CD4-positive, alpha-beta memory T cell (primary cell): ENCODE data around the gene SMDT1. TPM values are rescaled to one million over a fixed set of nuclear protein-coding genes. Genes with fewer than 3 reads are reported as not detected.

ENCODE experiments used
- CTCF ChIA-PET: fragments of 350-600 bp; sonication (Branson Sonifier 250); formaldehyde crosslinking; loops from one replicate; lab custom pipeline; 2021; ENCODE audit warnings: inconsistent platforms; ENCODE audit not compliant: partially characterized antibody; lab: Charles Lee
- POLR2A ChIA-PET: fragments of 350-600 bp; sonication (Branson Sonifier 250); formaldehyde crosslinking; loops from one replicate; lab custom pipeline; 2021; ENCODE audit not compliant: partially characterized antibody; lab: Charles Lee
- DNase-seq, 5 donors: peaks; one replicate each; pipeline versions ENCODE4 v3.0.0 to v3.0.0-alpha.2; 2020 to 2022; ENCODE audit warnings: mixed read lengths in 1 of 5
- H3K27ac ChIP-seq: one replicate; pipeline ENCODE4 v1.7.0; 2013; ENCODE audit warnings: low read depth, low read length
- H3K27me3 ChIP-seq: 2 replicates; pipeline ENCODE4 v1.7.0; 2013; ENCODE audit warnings: mild to moderate bottlenecking, low read length, moderate library complexity; ENCODE audit not compliant: insufficient read depth
- H3K36me3 ChIP-seq: 2 replicates; pipeline ENCODE4 v1.7.0; 2013; ENCODE audit warnings: mild to moderate bottlenecking, low read length, moderate library complexity; ENCODE audit not compliant: insufficient read depth
- H3K4me1 ChIP-seq: 2 replicates; pipeline ENCODE4 v1.7.0; 2013; ENCODE audit warnings: mild to moderate bottlenecking, low read length, moderate library complexity; ENCODE audit not compliant: insufficient read depth
- H3K4me3 ChIP-seq, 2 donors: one replicate each; pipeline ENCODE4 v1.7.0; 2013; ENCODE audit warnings: low read length in 2 of 2, mild to moderate bottlenecking in 1 of 2
- H3K9me3 ChIP-seq, 2 donors: one replicate each; pipeline ENCODE4 v1.7.0; 2013; ENCODE audit warnings: low read length in 2 of 2, control low read depth in 1 of 2; ENCODE audit not compliant: control insufficient read depth in 1 of 2
- H3K27ac Mint-ChIP-seq, 7 donors: one replicate each; pipeline ENCODE4 v1.8.0; 2020 to 2021; ENCODE audit warnings: mixed read lengths in 7 of 7, mild to moderate bottlenecking in 6 of 7, inconsistent platforms in 3 of 7, moderate library complexity in 3 of 7
- H3K27me3 Mint-ChIP-seq, 2 donors: one replicate each; pipeline ENCODE4 v1.8.0; 2020 to 2021; ENCODE audit warnings: mixed read lengths in 2 of 2
- H3K36me3 Mint-ChIP-seq, 2 donors: one replicate each; pipeline ENCODE4 v1.8.0; 2020 to 2021; ENCODE audit warnings: mixed read lengths in 2 of 2, inconsistent platforms in 1 of 2, mild to moderate bottlenecking in 1 of 2
- H3K4me1 Mint-ChIP-seq, 4 donors: one replicate each; pipeline ENCODE4 v1.8.0; 2020 to 2021; ENCODE audit warnings: mixed read lengths in 4 of 4, mild to moderate bottlenecking in 1 of 4
- H3K4me3 Mint-ChIP-seq, 8 donors: one replicate each; pipeline ENCODE4 v1.8.0; 2020 to 2021; ENCODE audit warnings: mixed read lengths in 8 of 8, mild to moderate bottlenecking in 7 of 8, moderate library complexity in 6 of 8, inconsistent platforms in 3 of 8
- H3K9me3 Mint-ChIP-seq, 8 donors: one replicate each; pipeline ENCODE4 v1.8.0; 2020 to 2021; ENCODE audit warnings: mixed read lengths in 8 of 8, mild to moderate bottlenecking in 5 of 8, inconsistent platforms in 3 of 8, moderate library complexity in 1 of 8
- intact Hi-C: fragments of 100-400 bp; cut with micrococcal nuclease; formaldehyde crosslinking; loops from one replicate; pipeline ENCODE4 v1.15.1; 2023
- polyA plus RNA-seq, 2 donors: library from polyadenylated mRNA; unstranded; fragments of 300-500 nt; fragmentation: Illumina TruSeq; gene quantifications; one replicate each; pipeline ENCODE4 v1.2.3, GENCODE V29; 2021
- total RNA-seq, 2 experiments: library from RNA; stranded (reverse); gene quantifications; one replicate each; pipeline ENCODE4 v1.2.3, GENCODE V29; 2021

SMDT1 gene
- total and polyA plus RNA-seq, 4 experiments from 2014 or later: 101 to 279 (median 139) TPM

GRCh38 chr22:42074846-42075676 is 4.4 kb upstream of the SMDT1 start:
- intact Hi-C loops: loop anchor here (5.0 to 10.0 kb wide), 3 partner anchors 108 to 540 kb away; partner anchors contain the start of genes POLDIP3, SEPTIN3 and SNU13
- Histone ChIP-seq H3K9me3 (no peaks in the 10 kb centered on the region), H3K27ac (peak overlapping the region; percentile 57), H3K27me3 (no peaks in the 10 kb centered on the region), H3K36me3 (no peaks in the 10 kb centered on the region), H3K4me3 (no peak overlapping the region), H3K4me1 (peaks cover 43% of the 10 kb centered on the region)
- Mint-ChIP-seq H3K27ac (peak overlapping the region in 6 of 7 donors; percentile 30 to 89 (median 70)), H3K4me1 (peaks cover 17 to 58% (median 39%) of the 10 kb centered on the region in 4 donors), H3K9me3 (no peaks in the 10 kb centered on the region), H3K27me3 (no peaks in the 10 kb centered on the region), H3K4me3 (peak overlapping the region; percentile 62 to 81 (median 70)), H3K36me3 (peaks cover 3 to 8% of the 10 kb centered on the region in 2 donors)
- ChIA-PET POLR2A (interaction anchor here (0.9 to 1.7 kb wide), 8 partner anchors 10 to 539 kb away, joined by 3 to 17 read pairs (median 6); partner anchors contain the start of genes NDUFA6, POLDIP3, SNU13 and SREBF2), CTCF (interaction anchor here (0.6 to 1.8 kb wide), 5 partner anchors 9 to 128 kb away, joined by 3 to 11 read pairs (median 6); partner anchors contain the start of genes CENPM, NDUFA6 and WBP2NL)
- no peak for DNase-seq

- no peaks in the 10 kb centered on the region for H3K9me3 Mint-ChIP-seq
- H3K27me3 Mint-ChIP-seq: no peaks in the 10 kb centered on the region
- H3K4me1 Mint-ChIP-seq: peaks cover 17 to 59% (median 35%) of the 10 kb centered on the region in 4 donors
- peaks cover 46% of the 10 kb centered on the region for H3K4me1 ChIP-seq
- DNase-seq: no peak
- H3K4me3 ChIP-seq: no peak overlapping the region
- intact Hi-C loops: loop anchor here (10.0 kb wide), 2 partner anchors 392 to 538 kb away; partner anchors contain the start of genes POLDIP3 and SNU13
- H3K27ac ChIP-seq: no peak overlapping the region
- H3K4me3 Mint-ChIP-seq: peak overlapping the region in 1 of 8 donors; percentile 32
- POLR2A ChIA-PET: interaction anchor here (0.9 to 4.4 kb wide), 3 partner anchors 78 to 388 kb away, joined by 4 to 32 read pairs (median 5); partner anchors contain the start of genes SNU13 and WBP2NL
- no peaks in the 10 kb centered on the region for H3K27me3 ChIP-seq
- H3K36me3 ChIP-seq: no peaks in the 10 kb centered on the region
- no peaks in the 10 kb centered on the region for H3K9me3 ChIP-seq
- CTCF ChIA-PET: interaction anchor here (0.6 to 5.6 kb wide), 3 partner anchors 11 to 398 kb away, joined by 3 to 48 read pairs (median 6); partner anchors contain the start of gene NDUFA6
- H3K27ac Mint-ChIP-seq: peak overlapping the region in 3 of 7 donors; percentile 29 to 62 (median 53)
- H3K36me3 Mint-ChIP-seq: peaks cover 5 to 10% of the 10 kb centered on the region in 2 donors
Measured at GRCh38 chr22:42076764-42077485, 2.6 kb upstream of the SMDT1 start.

GRCh38 chr22:42077486-42078125 is 1.9 kb upstream of the SMDT1 start:
- Histone ChIP-seq H3K36me3 (peaks cover 4% of the 10 kb centered on the region), H3K4me1 (peaks cover 46% of the 10 kb centered on the region), H3K27me3 (no peaks in the 10 kb centered on the region), H3K27ac (no peak overlapping the region), H3K4me3 (no peak overlapping the region), H3K9me3 (no peaks in the 10 kb centered on the region)
- peak overlapping the region in 2 of 8 donors; percentile 21 to 25 for H3K4me3 Mint-ChIP-seq
- H3K9me3 Mint-ChIP-seq: no peaks in the 10 kb centered on the region
- ChIA-PET CTCF (interaction anchor here (5.6 kb wide), 1 partner anchor 12 kb away, joined by 48 read pairs; the partner anchor contains the start of gene NDUFA6), POLR2A (interaction anchor here (0.9 to 4.4 kb wide), 5 partner anchors 7 to 367 kb away, joined by 4 to 208 read pairs (median 33); partner anchors contain the start of genes NAGA, NDUFA6 and WBP2NL)
- no peaks in the 10 kb centered on the region for H3K27me3 Mint-ChIP-seq
- intact Hi-C loops: loop anchor here (2.0 to 10.0 kb wide), 3 partner anchors 79 to 537 kb away; partner anchors contain the start of genes POLDIP3, SNU13 and WBP2NL
- H3K27ac Mint-ChIP-seq: peak overlapping the region in 6 of 7 donors; percentile 35 to 99 (median 46)
- no peak for DNase-seq
- H3K4me1 Mint-ChIP-seq: peaks cover 22 to 63% (median 37%) of the 10 kb centered on the region in 4 donors
- peaks cover 9 to 15% of the 10 kb centered on the region in 2 donors for H3K36me3 Mint-ChIP-seq

GRCh38 chr22:42078469-42079318 is 806 bp upstream of the SMDT1 start:
- H3K27me3 ChIP-seq: no peaks in the 10 kb centered on the region
- Mint-ChIP-seq H3K4me1 (peaks cover 18 to 59% (median 35%) of the 10 kb centered on the region in 4 donors), H3K9me3 (no peaks in the 10 kb centered on the region), H3K27ac (peak overlapping the region; percentile 93 to 100 (median 99)), H3K4me3 (peak overlapping the region; percentile 88 to 98 (median 96)), H3K36me3 (peaks cover 14 to 19% of the 10 kb centered on the region in 2 donors), H3K27me3 (no peaks in the 10 kb centered on the region)
- CTCF ChIA-PET: interaction anchor here (1.0 to 5.6 kb wide), 3 partner anchors 11 to 360 kb away, joined by 3 to 48 read pairs (median 3); partner anchors contain the start of gene NDUFA6
- intact Hi-C loops: loop anchor here (1.0 to 10.0 kb wide), 4 partner anchors 8 to 536 kb away; partner anchors contain the start of genes NAGA, POLDIP3, SNU13 and WBP2NL
- peak overlapping the region; percentile 70 to 78 for H3K4me3 ChIP-seq
- no peak for DNase-seq
- no peaks in the 10 kb centered on the region for H3K9me3 ChIP-seq
- peak overlapping the region; percentile 97 for H3K27ac ChIP-seq
- H3K36me3 ChIP-seq: peaks cover 15% of the 10 kb centered on the region
- peaks cover 42% of the 10 kb centered on the region for H3K4me1 ChIP-seq
- POLR2A ChIA-PET: interaction anchor here (0.7 to 4.4 kb wide), 32 partner anchors 8 to 633 kb away, joined by 3 to 208 read pairs (median 5); partner anchors contain the start of genes CCDC134, DESI1, NAGA and NDUFA6

GRCh38 chr22:42080287-42080686 is 787 bp downstream of the SMDT1 start:
- H3K27me3 ChIP-seq: no peaks in the 10 kb centered on the region
- Mint-ChIP-seq H3K4me1 (peaks cover 17 to 52% (median 33%) of the 10 kb centered on the region in 4 donors), H3K4me3 (peak overlapping the region; percentile 88 to 98 (median 96)), H3K27me3 (no peaks in the 10 kb centered on the region), H3K27ac (peak overlapping the region; percentile 93 to 100 (median 99)), H3K9me3 (no peaks in the 10 kb centered on the region), H3K36me3 (peaks cover 22 to 34% of the 10 kb centered on the region in 2 donors)
- ChIA-PET POLR2A (interaction anchor here (0.6 to 4.4 kb wide), 24 partner anchors 10 to 534 kb away, joined by 3 to 208 read pairs (median 6); partner anchors contain the start of genes CCDC134, CENPM, DESI1 and NAGA), CTCF (interaction anchor here (5.6 kb wide), 1 partner anchor 9 kb away, joined by 48 read pairs; the partner anchor contains the start of gene NDUFA6)
- peaks cover 31% of the 10 kb centered on the region for H3K4me1 ChIP-seq
- no peaks in the 10 kb centered on the region for H3K9me3 ChIP-seq
- intact Hi-C loops: loop anchor here (1.0 kb wide), 1 partner anchor 10 kb away; the partner anchor contains the start of gene NDUFA6
- peaks cover 25% of the 10 kb centered on the region for H3K36me3 ChIP-seq
- H3K27ac ChIP-seq: peak overlapping the region; percentile 97
- peak in 1 of 5 donors; percentile 44 for DNase-seq
- H3K4me3 ChIP-seq: peak overlapping the region; percentile 70 to 78
